Liver (tissue), 9 donors: ENCODE measurements around the gene SRGN. TPM values are rescaled to one million over a fixed set of nuclear protein-coding genes. Genes with fewer than 3 reads are reported as not detected.

Experiments
- DNase-seq: peaks from one replicate; pipeline ENCODE4 v3.0.0-alpha.2; 2017; ENCODE audit warnings: low spot score
- H3K27ac ChIP-seq, 2 donors: one replicate each; pipeline ENCODE4 v1.7.0; 2013; ENCODE audit warnings: inconsistent platforms in 2 of 2, low read length in 2 of 2, control low read depth in 1 of 2, low read depth in 1 of 2, mild to moderate bottlenecking in 1 of 2
- H3K27me3 ChIP-seq, 4 donors: one replicate each; pipeline versions ENCODE4 v1.6.1 to v1.7.0; 2013; ENCODE audit warnings: low read length in 3 of 4, inconsistent platforms in 1 of 4, mild to moderate bottlenecking in 1 of 4, moderate library complexity in 1 of 4; ENCODE audit not compliant: control insufficient read depth in 4 of 4, insufficient read depth in 4 of 4
- H3K36me3 ChIP-seq, 4 donors: one replicate each; pipeline versions ENCODE4 v1.6.1 to v1.7.0; 2013; ENCODE audit warnings: low read length in 3 of 4, mild to moderate bottlenecking in 3 of 4, low read depth in 1 of 4, moderate library complexity in 1 of 4; ENCODE audit not compliant: control insufficient read depth in 4 of 4, insufficient read depth in 3 of 4
- H3K4me1 ChIP-seq, 4 donors: one replicate each; pipeline versions ENCODE4 v1.6.1 to v1.7.0; 2013; ENCODE audit warnings: low read length in 3 of 4, mild to moderate bottlenecking in 3 of 4, moderate library complexity in 1 of 4; ENCODE audit not compliant: control insufficient read depth in 4 of 4, insufficient read depth in 4 of 4
- H3K4me3 ChIP-seq, 3 donors: one replicate each; pipeline versions ENCODE4 v1.6.1 to v1.7.0; 2013; ENCODE audit warnings: low read length in 3 of 3, control low read depth in 1 of 3, low read depth in 1 of 3, mild to moderate bottlenecking in 1 of 3
- H3K9ac ChIP-seq, 2 donors: one replicate each; pipeline ENCODE4 v1.7.0; 2013; ENCODE audit warnings: low read length in 2 of 2, mild to moderate bottlenecking in 2 of 2, moderate library complexity in 2 of 2, control low read depth in 1 of 2, low read depth in 1 of 2
- H3K9me3 ChIP-seq, 4 donors: one replicate each; pipeline versions ENCODE4 v1.6.1 to v1.7.0; 2013; ENCODE audit warnings: low read length in 3 of 4; ENCODE audit not compliant: control insufficient read depth in 4 of 4
- ATF3 ChIP-seq: IDR thresholded peaks from 2 replicates; pipeline ENCODE4 v1.6.1; 2016; ENCODE audit warnings: antibody characterized with exemption
- CTCF ChIP-seq: fragments of 150-350 bp; IDR thresholded peaks from 2 replicates; pipeline ENCODE4 v1.5.1; 2017; ENCODE audit warnings: improper control_type of control experiment, low read depth, low read length; ENCODE audit not compliant: missing input control
- EGR1 ChIP-seq, 2 donors: IDR thresholded peaks; 2 replicates each; pipeline ENCODE4 v1.6.1; 2016 to 2018; ENCODE audit warnings: antibody characterized with exemption in 2 of 2, low read depth in 2 of 2
- FOXA1 ChIP-seq: IDR thresholded peaks from 2 replicates; pipeline ENCODE4 v1.6.1; 2016; ENCODE audit warnings: antibody characterized with exemption
- FOXA2 ChIP-seq: IDR thresholded peaks from 2 replicates; pipeline ENCODE4 v1.6.1; 2016; ENCODE audit warnings: antibody characterized with exemption
- GABPA ChIP-seq, 2 donors: IDR thresholded peaks in 1 of 2; conservative IDR thresholded peaks in 1 of 2; 2 replicates each; pipeline ENCODE4 v1.6.1; 2016; ENCODE audit warnings: antibody characterized with exemption in 2 of 2, mild to moderate bottlenecking in 1 of 2, moderate library complexity in 1 of 2
- HNF4A ChIP-seq, 2 donors: conservative IDR thresholded peaks; 2 replicates each; pipeline ENCODE4 v1.6.1; 2016; ENCODE audit warnings: antibody characterized with exemption in 2 of 2, mild to moderate bottlenecking in 2 of 2
- HNF4G ChIP-seq: IDR thresholded peaks from 2 replicates; pipeline ENCODE4 v1.6.1; 2016; ENCODE audit warnings: antibody characterized with exemption
- MAX ChIP-seq: IDR thresholded peaks from 2 replicates; pipeline ENCODE4 v1.6.1; 2016; ENCODE audit warnings: antibody characterized with exemption
- NR2F2 ChIP-seq: IDR thresholded peaks from 2 replicates; pipeline ENCODE4 v1.6.1; 2016; ENCODE audit warnings: antibody characterized with exemption
- RAD21 ChIP-seq, 2 donors: IDR thresholded peaks; 2 replicates each; pipeline ENCODE4 v1.6.1; 2016; ENCODE audit warnings: antibody characterized with exemption in 2 of 2, mild to moderate bottlenecking in 2 of 2
- REST ChIP-seq: IDR thresholded peaks from 2 replicates; pipeline ENCODE4 v1.6.1; 2016; ENCODE audit warnings: antibody characterized with exemption, mild to moderate bottlenecking
- RXRA ChIP-seq, 2 donors: IDR thresholded peaks; 2 replicates each; pipeline ENCODE4 v1.6.1; 2017 to 2018; ENCODE audit warnings: antibody characterized with exemption in 2 of 2, mild to moderate bottlenecking in 1 of 2
- SP1 ChIP-seq: IDR thresholded peaks from 2 replicates; pipeline ENCODE4 v1.6.1; 2018; ENCODE audit warnings: antibody characterized with exemption, mild to moderate bottlenecking
- TAF1 ChIP-seq: conservative IDR thresholded peaks from 2 replicates; pipeline ENCODE4 v1.6.1; 2016; ENCODE audit warnings: antibody characterized with exemption, mild to moderate bottlenecking
- YY1 ChIP-seq: IDR thresholded peaks from 2 replicates; pipeline ENCODE4 v1.6.1; 2016; ENCODE audit warnings: antibody characterized with exemption, mild to moderate bottlenecking
- ZBTB33 ChIP-seq: IDR thresholded peaks from 2 replicates; pipeline ENCODE4 v1.6.1; 2016; ENCODE audit warnings: antibody characterized with exemption
- WGBS: extraction: QIAGEN DNeasy Blood & Tissue Kit; methylation state at CpG from one replicate; pipeline ENCODE4 v1.1.7; 2013; 5-methylcytosine and 5-hydroxymethylcytosine counted together
- polyA plus RNA-seq, 2 donors: library from polyadenylated mRNA; stranded (reverse) in 1 of 2; unstranded in 1 of 2; fragments of 200-250 nt in 1 of 2; fragments of >200 nt in 1 of 2; fragmentation: Nextera tagmentation in 1 of 2; extraction: Ambion mirVana in 1 of 2; gene quantifications; one replicate each; pipeline versions ENCODE4 v1.2.1 to v1.2.3, GENCODE V29; 2013 to 2015
- total RNA-seq, 2 donors: library from RNA; depleted of rRNA; stranded (reverse); fragments of >200 nt; gene quantifications; one replicate each; pipeline ENCODE4 v1.2.3, GENCODE V29; 2014
- donor health status: healthy.
- donor health status: healthy.
- donor health status: healthy.
- donor health status: healthy.
- donor health status: healthy.

Gene SRGN
- total and polyA plus RNA-seq, 4 donors = 19.5 to 305 (median 41.3) TPM

GRCh38 chr10:69074532-69074931, 13.4 kb upstream of the SRGN start:
- TF ChIP-seq GABPA (IDR thresholded peaks at IDR 0.05 in 1 of 2, conservative IDR thresholded peaks at IDR 0.05 in 1 of 2) = no peak
- no peaks in the 10 kb centered on the region for H3K4me1 ChIP-seq
- no peaks in the 10 kb centered on the region for H3K9me3 ChIP-seq
- H3K27me3 ChIP-seq = no peaks in the 10 kb centered on the region
- no peaks in the 10 kb centered on the region for H3K36me3 ChIP-seq
- 91% methylated on average over 4 of the region's 4 CpGs for WGBS
- no peak for DNase-seq
- no peak overlapping the region for H3K4me3 ChIP-seq
- no peak overlapping the region for H3K27ac ChIP-seq
- H3K9ac ChIP-seq = no peak overlapping the region

- Histone ChIP-seq H3K36me3 (no peaks in the 10 kb centered on the region), H3K9me3 (no peaks in the 10 kb centered on the region), H3K4me1 (no peaks in the 10 kb centered on the region)
Observed at GRCh38 chr10:69075431-69075830, 12.5 kb upstream of the SRGN start.

More at GRCh38 chr10:69075431-69075830, 12.5 kb upstream of the SRGN start:
- no peak for DNase-seq
- Histone ChIP-seq H3K9ac (no peak overlapping the region), H3K27ac (no peak overlapping the region), H3K4me3 (no peak overlapping the region), H3K27me3 (no peaks in the 10 kb centered on the region)
- 76% methylated on average over 4 of the region's 4 CpGs for WGBS
- no peak for TF ChIP-seq MAX
- TF ChIP-seq NR2F2 = no peak
- TF ChIP-seq RAD21 (IDR thresholded peaks at IDR 0.05) = no peak
- TF ChIP-seq TAF1 = no peak
- TF ChIP-seq HNF4G = no peak
- TF ChIP-seq YY1 = no peak
- TF ChIP-seq FOXA1 = no peak
- TF ChIP-seq REST = no peak
- no peak for TF ChIP-seq ATF3
- no peak for TF ChIP-seq SP1
- TF ChIP-seq HNF4A (conservative IDR thresholded peaks at IDR 0.05) = no peak
- no peak for TF ChIP-seq FOXA2
- TF ChIP-seq ZBTB33 = no peak
- no peak for TF ChIP-seq RXRA (IDR thresholded peaks at IDR 0.05)
- no peak for TF ChIP-seq CTCF
- no peak for TF ChIP-seq EGR1 (IDR thresholded peaks at IDR 0.05; ENCODE audit: low read depth in 2 of 2)
